HG02938 (cell line): ENCODE data around the gene MARVELD2.
"Not testable (repeated sequence)": the region's sequence is repeated elsewhere in the genome, so short reads cannot be mapped to it uniquely, and the experiment has no call there.

ENCODE experiments used
- ATAC-seq: cut with Tn5 transposase; IDR thresholded peaks from one replicate; pipeline ENCODE4 v1.9.1; 2021; ENCODE audit warnings: mild to moderate bottlenecking, moderate library complexity; ENCODE audit not compliant: unreplicated experiment

MARVELD2 gene

DNA sequence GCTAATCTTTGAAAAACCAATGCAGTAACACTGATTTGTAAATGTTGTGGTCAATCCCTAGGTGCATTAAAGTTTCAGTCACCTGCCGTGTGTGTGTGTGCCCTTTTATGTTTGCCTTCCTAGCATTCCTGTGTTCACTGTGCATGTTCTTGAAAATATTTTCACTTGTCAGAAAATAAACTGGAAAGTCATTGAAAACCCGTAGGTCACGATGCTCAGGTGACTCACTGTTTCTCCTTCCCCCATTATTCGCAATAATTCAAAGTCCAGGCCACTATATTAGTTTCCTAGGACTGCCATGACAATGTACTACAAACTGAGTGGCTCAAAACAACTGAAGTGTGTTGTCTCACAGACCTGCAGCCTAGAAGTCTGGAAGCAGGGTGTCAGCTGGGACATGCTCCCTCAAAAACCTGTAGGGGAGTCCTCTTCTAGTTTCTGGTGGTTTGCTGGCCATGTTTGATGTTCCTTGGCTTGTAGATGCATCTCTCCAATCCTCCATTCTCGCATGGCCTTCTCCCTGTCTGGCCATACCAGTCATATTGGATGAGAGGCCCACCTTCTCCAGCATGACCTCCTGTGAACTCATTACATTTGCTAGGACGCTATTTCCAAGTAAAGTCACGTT, 29.3 kb downstream of the MARVELD2 start:
- ATAC-seq: no peak

DNA sequence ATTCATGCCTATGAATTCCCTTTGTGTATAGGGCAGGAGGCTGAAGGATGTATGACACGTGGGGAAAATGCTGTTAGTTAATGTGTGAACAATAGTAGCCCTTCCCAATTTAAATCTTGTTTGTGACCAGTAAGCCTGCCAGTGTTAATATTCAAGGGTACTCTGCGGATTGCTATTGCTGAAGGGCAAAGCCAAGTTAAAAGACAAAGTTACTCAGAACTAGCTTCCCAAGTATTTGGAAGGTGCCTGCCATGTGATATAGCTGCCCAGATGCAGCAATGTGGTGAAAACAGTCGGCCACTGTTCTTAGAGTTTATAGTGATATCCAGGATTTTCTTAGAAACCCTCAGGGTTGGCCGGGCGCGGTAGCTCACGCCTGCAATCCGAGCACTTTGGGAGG, 34.6 kb downstream of the MARVELD2 start:
- ATAC-seq: no peak

DNA sequence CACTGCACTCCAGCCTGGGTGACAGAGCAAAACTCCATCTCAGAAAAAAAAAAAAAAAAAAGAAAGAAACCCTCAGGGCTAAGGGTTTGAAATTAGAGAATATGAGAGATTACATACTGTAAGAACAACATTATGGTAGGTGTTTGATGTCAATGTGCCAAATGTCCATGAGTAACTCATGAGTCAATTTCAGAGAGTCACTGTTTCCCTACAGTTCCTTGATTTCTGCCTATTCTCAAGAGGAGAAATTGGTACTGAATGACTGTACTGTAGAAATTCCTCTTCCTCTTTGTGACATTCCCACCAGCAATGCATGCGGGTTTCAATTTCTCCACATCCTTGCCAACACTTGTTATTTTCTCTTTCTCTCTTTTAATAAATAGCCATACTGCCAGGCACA, 35.2 kb downstream of the MARVELD2 start:
- no peak for ATAC-seq

DNA sequence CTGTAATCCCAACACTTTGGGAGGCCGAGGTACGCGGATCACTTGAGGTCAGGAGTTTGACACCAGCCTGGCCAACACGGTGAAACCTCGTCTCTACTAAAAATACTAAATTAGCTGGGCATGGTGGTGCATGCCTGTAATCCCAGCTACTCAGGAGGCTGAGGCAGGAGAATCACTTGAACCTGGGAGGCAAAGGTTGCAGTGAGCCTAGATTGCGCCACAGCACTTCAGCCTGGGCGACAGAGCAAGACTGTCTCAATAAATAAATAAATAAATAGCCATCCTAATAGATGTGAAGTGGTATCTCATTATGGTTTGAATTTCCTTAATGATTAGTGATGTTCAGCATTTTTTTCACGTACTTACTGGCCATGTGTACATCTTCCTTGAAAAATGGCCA, 35.6 kb downstream of the MARVELD2 start:
- ATAC-seq: not testable (repeated sequence)

DNA sequence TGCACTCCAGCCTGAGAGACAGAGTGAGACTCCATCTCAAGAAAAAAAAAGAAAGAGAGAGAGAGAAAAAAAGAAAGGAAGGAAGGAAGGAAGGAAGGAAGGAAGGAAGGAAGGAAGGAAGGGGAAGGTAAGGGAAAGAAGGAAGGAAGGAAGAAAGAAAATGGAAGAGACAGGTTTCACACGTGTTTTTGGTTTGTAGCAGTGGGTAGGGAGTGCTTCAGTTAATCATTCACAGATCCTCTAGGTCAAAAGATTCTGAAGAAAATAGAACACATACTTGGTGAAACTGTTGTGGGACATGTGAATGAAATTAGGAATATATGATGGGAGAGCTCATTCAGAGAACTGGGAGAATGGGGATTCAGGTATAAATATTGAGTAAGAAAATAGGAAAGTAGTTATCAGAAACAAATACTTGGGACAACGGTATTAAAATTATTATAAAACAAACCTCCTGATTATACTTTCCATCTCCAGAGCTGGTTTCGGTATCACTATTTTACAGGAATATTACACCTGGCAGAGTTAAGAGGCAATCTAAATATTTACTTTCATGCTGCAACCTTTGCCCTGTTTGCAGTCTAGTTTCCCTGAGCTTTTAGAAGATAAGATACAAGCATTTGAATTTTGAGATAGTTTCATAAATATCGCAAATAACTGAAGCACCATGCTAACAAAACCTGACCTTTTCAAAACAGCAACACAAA, 37.2 kb downstream of the MARVELD2 start:
- ATAC-seq: no peak

DNA sequence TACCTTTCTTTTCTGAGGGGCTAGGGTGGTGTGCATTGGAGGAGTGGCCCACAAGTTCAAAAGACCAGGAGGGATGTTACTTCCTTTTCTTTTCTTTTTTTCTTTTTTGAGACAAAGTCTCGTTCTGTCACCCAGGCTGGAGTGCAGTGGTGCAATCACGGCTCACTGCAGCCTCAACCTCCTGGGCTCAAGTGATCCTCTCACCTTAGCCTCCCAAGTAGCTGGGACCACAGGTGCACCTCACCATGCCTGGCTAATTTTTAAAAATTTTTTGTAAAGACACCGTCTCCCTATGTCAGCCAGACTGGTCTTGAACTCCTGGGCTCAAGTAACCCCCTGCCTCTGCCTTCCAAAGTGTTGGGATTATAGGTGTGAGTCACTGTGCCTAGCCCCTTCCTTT, 38.6 kb downstream of the MARVELD2 start:
- not testable (repeated sequence) for ATAC-seq

DNA sequence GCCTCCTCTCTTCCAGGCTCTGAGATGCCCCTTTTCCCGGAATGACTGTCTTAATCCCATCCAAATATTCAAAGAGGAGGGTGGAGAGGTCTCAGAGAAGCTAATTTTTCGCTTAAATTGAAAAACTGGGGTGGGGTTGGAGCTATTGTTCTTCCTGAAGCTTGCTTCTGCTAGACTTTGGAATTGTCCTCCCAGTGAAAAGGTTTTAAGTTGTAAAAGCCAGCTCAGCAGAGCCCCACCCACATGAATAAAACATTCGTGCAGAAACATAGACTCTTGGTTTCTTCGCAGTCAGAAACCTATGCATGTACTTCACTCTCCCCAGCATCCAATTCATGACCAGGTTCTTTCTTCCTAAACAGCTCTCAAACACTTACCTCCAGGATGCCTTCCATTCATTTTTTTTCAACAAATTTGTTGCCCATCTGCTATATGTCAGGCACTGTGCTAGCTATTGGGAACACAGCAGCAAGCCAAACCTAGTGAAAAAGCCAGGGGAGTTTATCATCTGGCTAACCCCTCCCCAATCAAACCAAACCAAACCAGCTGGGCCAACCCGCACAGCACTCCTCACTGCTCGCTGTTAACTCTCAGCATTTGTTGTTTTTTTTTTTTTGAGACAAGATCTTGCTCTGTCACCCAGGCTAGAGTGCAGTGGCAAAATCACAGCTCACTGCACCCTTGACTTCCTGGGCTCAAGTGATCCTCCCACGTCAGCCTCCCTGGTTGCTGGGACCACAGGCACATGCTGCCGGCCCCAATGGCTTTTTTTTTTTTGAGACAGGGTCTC, 39.7 kb downstream of the MARVELD2 start:
- ATAC-seq: no peak

DNA sequence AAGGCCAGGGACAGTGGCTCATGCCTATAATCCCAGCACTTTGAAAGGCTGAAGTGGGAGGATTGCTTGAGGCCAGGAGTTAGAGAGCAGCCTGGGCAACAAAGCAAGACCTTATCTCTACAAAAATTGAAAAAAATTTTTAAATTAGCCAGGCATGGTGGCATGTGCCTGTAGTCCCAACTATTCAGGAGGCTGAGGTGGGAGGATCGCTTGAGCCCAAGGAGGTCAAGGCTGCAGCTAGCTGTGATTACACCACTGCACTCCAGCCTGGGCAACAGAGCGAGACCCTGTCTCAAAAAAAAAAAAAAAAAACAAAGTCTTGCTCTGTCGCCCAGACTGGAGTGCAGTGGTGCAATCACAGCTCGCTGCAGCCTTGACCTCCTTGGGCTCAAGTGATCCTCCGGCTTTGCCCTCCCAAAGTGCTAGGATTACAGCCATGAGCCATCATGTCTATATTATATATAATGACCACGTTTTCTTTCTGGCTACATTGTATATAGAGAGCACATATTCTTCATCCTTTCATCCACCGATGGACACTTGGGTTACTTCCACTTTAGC, 40.6 kb downstream of the MARVELD2 start:
- ATAC-seq: not testable (repeated sequence)

DNA sequence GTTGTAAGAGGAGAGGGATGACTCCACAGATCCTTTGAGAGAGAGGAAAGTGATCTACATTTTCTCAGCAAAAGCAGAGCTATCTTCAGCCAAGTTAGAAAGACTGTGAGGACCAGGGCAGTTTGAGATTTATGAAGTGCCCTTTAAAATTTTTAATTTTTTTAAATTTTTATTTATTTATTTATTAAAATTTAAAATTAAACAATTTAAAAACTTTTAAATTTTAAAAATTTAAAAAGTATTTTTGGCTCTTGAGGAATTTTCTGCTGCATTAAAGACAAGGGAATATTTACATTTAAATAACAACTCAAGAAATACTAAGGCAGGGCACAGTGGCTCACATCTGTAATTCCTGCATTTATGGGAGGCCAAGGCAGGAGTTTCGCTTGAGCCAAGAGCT, 47.3 kb downstream of the MARVELD2 start:
- no peak for ATAC-seq

DNA sequence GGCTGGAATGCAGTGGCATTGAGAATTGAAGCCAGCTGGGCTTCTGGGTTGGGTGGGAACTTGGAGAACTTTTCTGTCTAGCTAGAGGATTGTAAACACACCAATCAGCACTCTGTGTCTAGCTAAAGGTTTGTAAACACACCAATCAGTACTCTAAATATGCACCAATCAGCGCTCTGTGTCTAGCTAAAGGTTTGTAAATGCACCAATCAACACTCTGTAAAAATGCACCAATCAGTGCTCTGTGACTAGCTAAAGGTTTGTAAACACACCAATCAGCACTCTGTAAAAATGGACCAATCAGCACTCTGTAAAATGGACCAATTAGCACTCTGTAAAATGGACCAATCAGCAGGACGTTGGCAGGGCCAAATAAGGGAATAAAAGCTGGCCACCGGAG, 51.5 kb downstream of the MARVELD2 start:
- ATAC-seq: not testable (repeated sequence)

DNA sequence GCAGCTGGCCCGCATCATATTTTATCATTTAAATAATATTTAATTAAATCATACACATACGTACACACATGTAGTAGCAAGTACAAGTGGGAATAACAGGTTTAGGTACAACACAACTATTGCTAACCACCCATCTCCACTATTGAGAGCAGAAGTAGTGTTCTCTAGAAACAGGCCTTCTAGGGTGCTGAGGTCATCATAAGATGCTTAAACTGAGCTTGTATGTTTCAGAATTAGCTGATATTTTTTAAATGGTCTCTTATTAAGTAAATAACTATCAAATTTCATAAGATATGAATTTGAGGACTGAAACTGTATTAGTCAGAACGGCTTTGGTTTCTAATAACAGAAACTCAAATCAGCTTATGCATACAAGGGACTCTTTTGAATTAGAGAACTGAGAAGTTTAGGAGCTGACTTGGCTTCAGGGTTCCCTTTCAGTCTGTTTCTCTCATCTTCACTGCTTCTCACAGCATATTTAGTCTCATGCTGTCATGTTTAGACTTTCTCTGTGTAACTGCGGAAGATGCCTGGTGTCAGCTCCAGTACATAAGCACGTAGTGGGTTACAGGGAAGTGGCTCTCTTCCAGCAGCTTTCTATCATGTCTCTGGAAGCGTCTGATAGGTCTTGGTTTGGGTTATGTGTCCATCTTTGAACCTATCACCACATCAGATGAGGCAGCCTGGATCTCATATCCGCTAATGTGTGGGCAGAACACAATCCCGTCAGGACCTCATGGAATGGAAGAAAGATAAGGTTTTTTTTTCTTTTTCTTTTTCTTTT, 52.7 kb downstream of the MARVELD2 start:
- peak; percentile 94 for ATAC-seq

DNA sequence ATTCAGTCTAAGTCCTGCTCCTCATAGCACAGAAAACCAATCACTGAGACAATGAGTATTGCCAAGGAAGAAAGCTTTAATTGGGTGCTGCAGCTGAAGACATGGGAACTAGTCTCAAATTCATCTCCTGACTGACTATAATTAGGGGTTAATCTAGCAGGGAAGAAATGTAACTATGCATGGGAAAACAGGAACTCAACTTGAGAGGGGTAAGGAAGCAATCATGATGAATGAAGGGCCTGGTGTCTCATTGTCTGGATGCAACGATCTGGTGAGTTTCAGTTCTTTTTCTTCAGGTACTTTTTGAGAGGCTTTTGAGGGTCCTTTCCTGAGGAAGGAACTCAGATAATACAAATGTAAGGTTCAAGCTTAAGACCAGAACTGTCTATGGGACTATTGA, 53.7 kb downstream of the MARVELD2 start:
- no peak for ATAC-seq

DNA sequence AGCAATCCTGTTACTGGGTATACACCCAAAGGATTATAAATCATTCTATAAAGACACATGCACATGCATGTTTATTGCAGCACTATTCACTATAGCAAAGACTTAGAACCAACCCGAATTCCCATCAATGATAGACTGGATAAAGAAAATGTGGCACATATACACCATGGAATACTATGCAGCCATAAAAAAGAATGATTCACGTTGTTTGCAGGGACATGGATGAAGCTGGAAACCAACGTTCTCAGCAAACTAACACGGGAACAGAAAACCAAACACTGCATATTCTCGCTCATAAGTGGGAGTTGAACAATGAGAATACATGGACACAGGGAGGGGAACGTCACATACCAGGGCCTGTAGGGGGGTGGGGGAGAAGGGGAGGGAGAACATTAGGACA, 56.6 kb downstream of the MARVELD2 start:
- not testable (repeated sequence) for ATAC-seq

DNA sequence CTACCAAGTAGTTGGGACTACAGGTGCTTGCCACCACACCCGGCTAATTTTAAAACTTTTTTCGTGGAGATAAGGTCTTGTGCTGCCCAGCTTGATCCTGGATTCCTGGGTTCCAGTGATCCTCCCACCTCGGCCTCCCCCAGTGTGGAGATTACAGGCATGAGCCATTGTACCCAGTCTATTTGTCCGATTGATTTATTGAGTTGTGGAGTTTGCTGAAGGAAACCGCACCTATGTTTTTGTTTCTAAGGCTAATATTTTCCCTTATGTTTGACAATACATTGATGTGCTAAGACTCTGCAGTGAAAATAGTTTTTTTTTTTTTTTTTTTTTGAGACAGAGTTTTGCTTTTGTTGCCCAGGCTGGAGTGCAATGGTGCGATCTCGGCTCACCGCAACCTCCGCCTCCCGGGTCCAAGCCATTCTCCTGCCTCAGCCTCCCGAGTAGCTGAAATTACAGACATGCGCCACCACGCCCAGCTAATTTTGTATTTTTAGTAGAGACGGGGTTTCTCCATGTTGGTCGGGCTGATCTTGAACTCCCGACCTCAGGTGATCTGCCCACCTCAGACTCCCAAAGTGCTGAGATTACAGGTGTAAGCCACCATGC, 57.7 kb downstream of the MARVELD2 start:
- not testable (repeated sequence) for ATAC-seq

DNA sequence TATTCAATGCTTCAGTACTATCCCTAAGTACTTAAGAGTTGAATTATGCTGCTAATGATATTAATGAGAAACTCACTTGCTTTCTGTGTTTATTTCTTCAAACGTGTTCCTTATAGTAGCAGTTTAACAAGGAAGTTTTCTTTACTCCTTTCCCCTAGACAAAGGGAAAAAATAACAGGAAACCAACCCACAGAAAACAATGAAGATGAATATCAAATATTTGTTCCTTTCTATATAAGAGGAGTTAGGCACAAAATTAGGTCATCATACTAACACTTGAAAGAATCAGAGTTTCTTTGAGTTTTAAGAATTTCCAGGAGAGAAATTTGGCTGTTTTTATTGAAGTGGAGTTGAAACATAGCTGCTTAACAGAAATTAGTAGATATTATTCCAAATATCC, 62.3 kb downstream of the MARVELD2 start:
- no peak for ATAC-seq

DNA sequence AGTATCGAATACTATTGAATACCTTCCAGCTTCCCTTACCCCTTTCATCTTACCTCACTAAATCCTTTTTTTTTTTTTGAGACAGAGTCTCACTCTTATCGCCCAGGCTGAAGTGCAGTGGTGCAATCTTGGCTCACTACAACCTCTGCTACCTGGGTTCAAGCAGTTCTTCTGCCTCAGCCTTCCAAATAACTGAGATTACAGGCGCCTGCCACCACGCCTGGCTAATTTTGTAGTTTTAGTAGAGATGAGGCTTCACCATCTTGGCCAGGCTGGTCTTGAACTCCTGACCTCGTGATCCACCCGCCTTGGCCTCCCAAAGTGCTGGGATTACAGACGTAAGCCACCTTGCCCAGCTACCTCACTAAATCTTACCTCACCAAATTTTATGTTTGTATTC, 63.4 kb downstream of the MARVELD2 start:
- ATAC-seq: not testable (repeated sequence)

DNA sequence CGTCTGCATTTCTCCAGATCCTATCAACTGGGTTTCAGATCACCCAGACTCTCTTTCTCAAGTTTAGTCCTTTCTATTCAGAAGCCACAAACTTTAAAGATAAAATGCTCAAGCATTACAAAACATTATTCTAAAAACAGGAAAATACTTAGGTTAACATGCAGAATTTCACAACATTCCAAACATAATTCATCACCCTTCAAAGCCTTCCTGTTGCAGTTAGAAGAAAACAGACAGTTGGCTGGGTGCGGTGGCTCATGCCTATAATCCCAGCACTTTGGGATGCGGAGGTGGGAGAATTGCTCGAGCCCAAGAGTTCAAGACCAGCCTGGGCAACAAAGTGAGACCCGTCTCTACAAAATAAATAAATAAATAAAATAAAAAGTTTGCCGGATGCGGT, 70.0 kb downstream of the MARVELD2 start:
- ATAC-seq: no peak

DNA sequence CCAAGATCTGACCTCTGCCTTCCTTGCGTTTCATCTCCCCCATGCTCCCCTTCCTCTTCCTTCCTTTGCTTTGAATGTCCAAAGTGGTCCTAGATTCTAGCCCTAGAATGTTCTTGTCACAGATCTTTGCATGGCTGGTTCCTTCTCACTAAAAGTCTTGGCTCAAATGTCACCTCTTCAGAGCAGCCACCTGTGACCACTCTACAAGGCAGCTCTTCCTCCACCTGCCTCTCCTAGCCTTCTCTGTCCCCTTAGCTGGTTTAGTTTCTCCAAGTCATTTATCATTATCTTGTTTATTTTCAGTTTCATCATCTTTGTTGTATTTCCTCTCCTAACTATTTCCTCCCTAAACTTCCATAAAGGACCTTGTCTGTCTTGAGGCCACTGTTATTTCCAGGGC, 70.6 kb downstream of the MARVELD2 start:
- no peak for ATAC-seq

DNA sequence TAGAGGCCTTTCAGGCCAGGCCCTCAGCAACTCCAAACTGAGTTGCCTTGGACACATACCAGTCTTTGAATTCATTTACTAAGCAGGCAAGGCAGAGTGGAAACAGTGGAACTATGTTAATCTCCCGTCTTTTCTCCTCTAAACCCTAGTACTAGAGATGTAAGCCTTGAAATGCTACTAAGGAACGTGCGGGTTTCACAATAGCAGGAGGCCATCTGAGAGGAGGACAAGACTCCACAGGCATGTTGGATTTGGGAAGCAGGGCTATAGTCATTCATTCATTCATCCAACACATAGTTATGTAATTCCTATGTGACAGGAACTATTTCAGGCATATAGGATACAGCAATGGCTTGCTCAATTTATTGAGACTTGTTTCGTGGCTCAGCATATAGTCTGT, 74.3 kb downstream of the MARVELD2 start:
- ATAC-seq: no peak

DNA sequence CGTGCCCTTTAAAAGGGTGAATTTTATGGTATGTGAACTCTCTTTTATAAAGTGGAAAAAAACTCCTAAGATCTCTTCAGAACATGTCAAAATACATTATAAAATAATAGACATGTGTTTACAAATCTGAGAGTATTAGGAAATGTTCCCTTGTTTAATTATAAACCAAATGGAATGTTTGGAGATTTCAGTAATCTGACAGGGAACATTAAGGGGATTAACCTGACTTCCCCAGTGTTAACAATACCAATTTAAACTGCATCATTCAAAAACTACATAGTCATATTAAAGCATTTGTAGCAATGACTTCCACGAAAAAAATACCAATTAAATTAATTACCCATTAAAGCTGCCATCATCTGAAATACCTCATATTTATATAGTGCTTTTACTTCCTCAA, 76.1 kb downstream of the MARVELD2 start:
- ATAC-seq: no peak
